Memory B cell (primary cell): Measurements from ENCODE around the gene PAWR.

Source experiments
- ATAC-seq: fragments of 150-1000 bp; cut with Tn5 transposase; 2 replicates; pipeline ENCODE4 v1.10.0; 2021; ENCODE audit warnings: low read depth, mild to moderate bottlenecking, moderate library complexity
- DNase-seq, 2 donors: peaks; one replicate each; pipeline ENCODE4 v3.0.0; 2022; ENCODE audit warnings: low spot score in 2 of 2
- H3K27ac Mint-ChIP-seq: one replicate; pipeline ENCODE4 v1.8.0; 2022; ENCODE audit warnings: mild to moderate bottlenecking, moderate library complexity, mixed read lengths
- H3K27me3 Mint-ChIP-seq: one replicate; pipeline ENCODE4 v1.8.0; 2022; ENCODE audit warnings: mixed read lengths
- H3K36me3 Mint-ChIP-seq: one replicate; pipeline ENCODE4 v1.8.0; 2022; ENCODE audit warnings: mild to moderate bottlenecking, mixed read lengths
- H3K4me1 Mint-ChIP-seq: one replicate; pipeline ENCODE4 v1.8.0; 2022; ENCODE audit warnings: mixed read lengths
- H3K4me3 Mint-ChIP-seq: one replicate; pipeline ENCODE4 v1.8.0; 2022; ENCODE audit warnings: mild to moderate bottlenecking, moderate library complexity, mixed read lengths
- H3K9me3 Mint-ChIP-seq: one replicate; pipeline ENCODE4 v1.8.0; 2022; ENCODE audit warnings: mixed read lengths

Gene PAWR

DNA sequence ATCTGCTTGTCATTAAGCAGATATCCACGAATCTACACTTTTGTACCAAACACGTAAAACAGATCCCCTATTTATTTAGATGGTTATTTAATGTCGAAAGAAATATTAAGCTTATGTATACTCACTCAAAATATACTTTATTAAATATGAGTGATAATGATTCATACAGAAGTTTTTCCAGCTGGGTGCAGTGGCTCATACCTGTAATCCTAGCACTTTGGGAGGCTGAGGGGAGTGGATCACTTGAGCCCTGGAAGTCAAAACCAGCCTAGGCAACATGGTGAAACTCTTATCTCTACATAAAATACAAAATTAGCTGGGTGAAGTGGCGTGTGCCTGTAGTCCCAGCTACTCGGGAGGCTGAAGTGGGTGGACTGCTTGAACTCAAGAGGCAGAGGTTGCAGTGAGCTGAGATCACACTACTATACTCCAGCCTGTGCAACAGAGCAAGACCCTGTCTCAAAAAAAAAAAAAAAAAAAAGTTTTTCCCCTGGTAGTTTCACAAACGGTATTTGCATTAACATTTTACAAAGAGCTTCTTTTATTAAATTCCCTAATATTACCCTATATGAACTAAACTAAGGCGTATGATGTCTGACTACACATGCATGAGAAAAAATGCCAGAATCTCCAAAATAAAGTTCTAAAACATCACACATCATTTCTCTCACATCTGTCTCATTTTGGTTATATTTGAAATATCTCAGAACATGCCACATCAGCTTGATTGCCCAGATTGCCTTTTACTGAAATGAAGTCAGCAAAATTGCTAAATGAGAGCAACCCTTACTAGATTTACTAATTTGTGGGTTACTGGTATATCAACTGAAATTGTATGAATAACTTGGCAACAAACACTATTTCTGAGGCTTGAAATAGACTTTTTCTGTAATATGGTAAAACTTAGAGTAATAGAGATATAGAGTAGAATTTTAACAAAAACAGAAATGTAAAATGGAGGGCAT lies 74.9 kb downstream of the PAWR start:
- peaks cover 19% of the 10 kb centered on the region for H3K4me1 Mint-ChIP-seq
- H3K27me3 Mint-ChIP-seq: no peaks in the 10 kb centered on the region
- no peaks in the 10 kb centered on the region for H3K9me3 Mint-ChIP-seq
- H3K4me3 Mint-ChIP-seq: no peak overlapping the region
- no peak overlapping the region for H3K27ac Mint-ChIP-seq
- no peak for DNase-seq
- peaks cover 22% of the 10 kb centered on the region for H3K36me3 Mint-ChIP-seq
- no peak for ATAC-seq

DNA sequence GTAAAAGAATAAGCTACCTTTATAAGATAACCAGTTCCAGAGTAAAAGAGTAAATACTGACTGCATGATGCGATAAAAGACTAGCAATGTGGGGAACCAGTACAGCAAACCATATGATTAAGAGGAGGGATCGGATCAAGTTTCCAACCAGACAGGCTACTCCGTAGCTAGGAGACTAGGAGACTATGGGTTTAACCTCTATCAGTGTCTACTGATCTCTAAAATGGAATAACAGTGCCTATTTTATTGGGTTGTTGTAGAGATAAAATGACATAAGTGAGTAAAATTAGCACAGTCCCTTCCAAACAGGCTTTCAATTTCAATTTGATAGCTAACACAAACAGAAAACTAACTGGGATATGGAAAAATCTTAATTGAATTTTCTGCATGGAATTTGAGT lies 76.0 kb downstream of the PAWR start:
- Mint-ChIP-seq H3K4me3 (no peak overlapping the region), H3K27ac (no peak overlapping the region), H3K9me3 (no peaks in the 10 kb centered on the region), H3K4me1 (peaks cover 12% of the 10 kb centered on the region), H3K36me3 (peaks cover 18% of the 10 kb centered on the region), H3K27me3 (no peaks in the 10 kb centered on the region)
- DNase-seq: no peak
- no peak for ATAC-seq

DNA sequence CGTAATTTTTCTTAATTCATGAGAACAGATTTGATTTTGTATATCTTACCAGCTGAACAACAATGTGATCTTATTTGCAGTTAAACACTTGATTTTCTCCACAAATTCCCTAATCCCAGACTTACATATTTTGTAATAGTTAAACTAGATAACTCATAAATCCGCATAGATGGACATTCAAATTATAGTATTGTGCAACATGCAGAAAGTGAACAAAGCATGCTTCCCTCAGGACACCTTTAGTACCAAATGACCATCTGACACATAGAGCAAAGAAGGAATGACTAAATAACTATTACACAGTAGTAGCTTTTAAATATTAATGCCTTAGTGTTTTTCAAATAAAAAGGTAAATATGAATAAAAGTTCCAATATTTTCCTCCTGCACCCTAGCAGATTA lies 88.9 kb downstream of the PAWR start:
- H3K36me3 Mint-ChIP-seq: peaks cover 12% of the 10 kb centered on the region
- H3K4me1 Mint-ChIP-seq: peaks cover 3% of the 10 kb centered on the region
- no peaks in the 10 kb centered on the region for H3K9me3 Mint-ChIP-seq
- DNase-seq (no peak), ATAC-seq (no peak)
- no peak overlapping the region for H3K27ac Mint-ChIP-seq
- no peak overlapping the region for H3K4me3 Mint-ChIP-seq
- no peaks in the 10 kb centered on the region for H3K27me3 Mint-ChIP-seq

DNA sequence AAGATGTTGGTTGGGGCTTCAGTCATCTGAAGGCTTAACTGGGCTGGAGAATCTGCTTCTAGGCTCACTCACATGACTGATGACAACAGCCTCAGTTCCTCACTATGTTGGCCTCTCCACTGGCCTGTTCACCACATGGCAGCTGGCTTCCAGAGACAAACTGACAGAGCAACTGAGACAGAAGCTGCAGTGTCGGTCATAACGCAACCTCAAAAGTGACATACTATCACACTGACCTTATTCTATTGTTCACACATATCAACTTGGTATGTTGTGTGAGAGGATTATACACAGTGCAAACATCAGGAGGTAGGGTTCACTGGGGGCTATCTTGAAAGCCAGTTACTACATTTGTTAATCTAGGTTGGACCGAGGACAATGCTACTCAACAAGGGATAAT lies 92.9 kb downstream of the PAWR start:
- H3K4me3 Mint-ChIP-seq: no peak overlapping the region
- no peaks in the 10 kb centered on the region for H3K4me1 Mint-ChIP-seq
- peaks cover 11% of the 10 kb centered on the region for H3K36me3 Mint-ChIP-seq
- H3K9me3 Mint-ChIP-seq: no peaks in the 10 kb centered on the region
- H3K27me3 Mint-ChIP-seq: no peaks in the 10 kb centered on the region
- no peak for DNase-seq
- ATAC-seq: no peak
- no peak overlapping the region for H3K27ac Mint-ChIP-seq

DNA sequence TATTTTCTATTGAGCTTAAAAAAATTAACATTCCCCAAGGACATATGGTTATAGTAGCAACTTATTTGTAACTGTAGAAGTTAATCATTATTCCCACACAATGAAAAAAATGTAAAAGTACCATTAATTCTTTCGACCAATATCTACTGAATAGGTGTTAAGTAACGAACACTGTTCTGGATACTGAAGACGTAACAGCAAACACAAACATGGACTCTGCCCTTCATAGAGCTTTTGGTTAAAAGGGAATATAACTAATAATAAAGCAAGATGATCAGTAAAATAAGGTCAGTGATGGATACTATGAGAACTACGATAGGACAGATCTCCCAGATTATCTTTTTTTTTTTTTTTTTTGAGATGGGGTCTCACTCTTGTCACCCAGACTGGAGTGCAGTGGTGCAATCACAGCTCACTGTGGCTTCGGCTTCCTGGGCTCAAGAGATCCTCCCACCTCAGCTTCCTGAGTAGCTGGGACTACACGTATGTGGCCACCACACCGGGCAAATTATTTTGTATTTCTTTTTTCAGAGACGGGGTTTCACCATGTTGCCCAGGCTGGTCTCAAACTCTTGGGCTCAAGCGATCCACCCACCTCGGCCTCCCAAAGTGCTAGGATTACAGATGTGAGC lies 93.9 kb downstream of the PAWR start:
- H3K27me3 Mint-ChIP-seq: no peaks in the 10 kb centered on the region
- no peak overlapping the region for H3K4me3 Mint-ChIP-seq
- peaks cover 8% of the 10 kb centered on the region for H3K36me3 Mint-ChIP-seq
- H3K4me1 Mint-ChIP-seq: no peaks in the 10 kb centered on the region
- no peak for DNase-seq
- H3K27ac Mint-ChIP-seq: no peak overlapping the region
- no peaks in the 10 kb centered on the region for H3K9me3 Mint-ChIP-seq
- no peak for ATAC-seq

DNA sequence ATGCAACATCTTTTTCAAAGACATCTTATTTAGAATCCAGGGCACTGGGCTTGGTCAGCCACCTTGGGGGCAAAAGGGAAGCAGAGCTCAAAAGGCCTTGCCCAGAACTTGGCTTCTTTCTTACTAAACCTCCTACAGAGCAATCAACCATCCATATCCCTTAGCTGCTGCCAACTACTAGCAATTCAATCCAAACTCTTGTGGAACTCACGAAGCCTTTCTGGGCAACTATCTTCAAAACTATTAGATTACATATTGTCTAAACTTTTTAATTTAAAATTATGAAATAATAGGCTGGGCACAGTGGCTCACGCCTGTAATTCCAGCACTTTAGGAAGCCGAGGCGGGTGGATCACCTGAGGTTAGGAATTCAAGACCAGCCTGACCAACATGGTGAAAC lies 95.5 kb downstream of the PAWR start:
- H3K9me3 Mint-ChIP-seq: no peaks in the 10 kb centered on the region

DNA sequence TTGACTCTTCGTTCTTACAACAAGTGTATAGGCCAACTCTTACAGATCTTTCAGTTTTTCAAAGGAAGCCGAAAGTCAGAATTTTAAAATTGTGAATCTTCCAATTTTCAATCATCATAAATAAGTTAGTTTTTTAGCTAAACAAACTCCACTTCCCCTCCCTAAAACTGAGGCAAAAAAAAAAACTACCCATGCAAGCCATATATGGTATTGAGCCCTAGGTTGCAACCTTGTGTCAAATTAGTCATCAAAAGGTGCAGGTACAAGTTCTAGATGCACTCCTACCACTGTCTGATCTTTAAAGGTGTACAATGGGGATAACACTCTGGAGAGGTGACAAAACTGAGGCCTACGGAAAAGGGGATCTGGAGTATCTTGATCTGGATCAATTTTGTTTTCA lies 97.9 kb downstream of the PAWR start:
- H3K9me3 Mint-ChIP-seq: no peaks in the 10 kb centered on the region
- no peak for DNase-seq
- ATAC-seq: no peak
- no peak overlapping the region for H3K27ac Mint-ChIP-seq
- no peak overlapping the region for H3K4me3 Mint-ChIP-seq
- no peaks in the 10 kb centered on the region for H3K4me1 Mint-ChIP-seq
- peaks cover 5% of the 10 kb centered on the region for H3K36me3 Mint-ChIP-seq
- H3K27me3 Mint-ChIP-seq: no peaks in the 10 kb centered on the region

More for the DNA sequence above, 95.5 kb downstream of the PAWR start:
- H3K4me1 Mint-ChIP-seq: no peaks in the 10 kb centered on the region
- H3K27ac Mint-ChIP-seq: no peak overlapping the region
- DNase-seq: no peak
- no peak for ATAC-seq
- no peak overlapping the region for H3K4me3 Mint-ChIP-seq
- no peaks in the 10 kb centered on the region for H3K27me3 Mint-ChIP-seq
- peaks cover 5% of the 10 kb centered on the region for H3K36me3 Mint-ChIP-seq

DNA sequence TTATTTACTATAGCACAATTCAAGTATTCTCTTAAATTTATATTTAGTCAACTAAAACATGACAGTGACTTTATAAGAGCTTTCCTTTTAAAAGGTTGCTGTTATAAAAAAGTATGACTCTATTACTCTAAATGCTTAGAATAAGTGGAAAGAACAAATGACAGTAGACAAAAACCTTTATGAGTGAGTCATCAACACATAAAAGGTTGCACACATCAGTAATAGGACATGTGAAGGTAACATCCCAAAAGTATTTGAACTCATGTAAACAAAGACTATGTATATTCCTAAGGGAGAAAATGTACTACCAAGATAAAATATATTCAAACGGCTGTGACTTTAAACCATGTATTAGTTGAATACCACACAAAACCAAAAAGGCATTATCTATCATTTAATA lies 98.8 kb downstream of the PAWR start:
- Mint-ChIP-seq H3K27ac (no peak overlapping the region), H3K36me3 (peaks cover 7% of the 10 kb centered on the region), H3K4me3 (no peak overlapping the region), H3K27me3 (no peaks in the 10 kb centered on the region), H3K4me1 (no peaks in the 10 kb centered on the region), H3K9me3 (no peaks in the 10 kb centered on the region)
- DNase-seq (no peak), ATAC-seq (no peak)

DNA sequence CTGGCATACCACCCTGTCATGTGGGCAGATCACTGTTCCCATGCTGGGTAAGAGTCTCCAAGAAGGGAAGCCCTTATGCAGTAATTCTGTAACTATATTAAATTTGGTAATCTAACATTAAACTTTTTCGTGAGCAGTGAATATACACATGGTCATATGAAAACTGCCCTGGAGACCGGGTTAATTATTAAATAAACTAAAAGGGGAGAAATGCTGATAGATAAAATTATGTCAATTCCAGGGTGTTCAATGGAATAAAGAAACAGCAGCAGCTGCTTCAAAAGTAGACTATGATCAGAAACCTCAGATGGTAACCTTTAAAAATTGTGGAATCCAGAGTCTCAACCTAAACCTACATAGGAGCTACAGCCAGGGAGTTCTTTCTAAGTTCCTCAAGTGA lies 100.0 kb downstream of the PAWR start:
- H3K9me3 Mint-ChIP-seq: no peaks in the 10 kb centered on the region
- H3K27ac Mint-ChIP-seq: no peak overlapping the region
- DNase-seq (no peak), ATAC-seq (no peak)
- H3K4me1 Mint-ChIP-seq: no peaks in the 10 kb centered on the region
- H3K27me3 Mint-ChIP-seq: no peaks in the 10 kb centered on the region
- H3K4me3 Mint-ChIP-seq: no peak overlapping the region
- peaks cover 10% of the 10 kb centered on the region for H3K36me3 Mint-ChIP-seq

DNA sequence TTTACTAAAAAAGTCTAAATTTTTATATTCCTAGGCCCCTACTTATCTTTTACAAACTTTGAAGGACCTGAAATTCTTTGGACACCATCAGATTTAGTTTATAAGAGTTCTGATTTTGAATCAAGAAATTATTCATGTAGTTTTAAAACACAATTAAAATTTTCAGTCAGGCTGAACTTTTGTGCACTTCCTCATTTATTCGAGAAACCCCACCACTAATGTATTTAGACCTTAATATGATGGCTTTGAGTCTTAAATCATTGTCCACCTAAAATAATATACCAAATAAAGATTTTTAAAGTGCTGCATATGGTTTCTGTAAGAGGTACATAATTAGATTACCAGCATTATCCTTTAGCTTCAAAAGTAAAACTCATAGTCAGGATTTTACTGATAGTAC lies 103.4 kb downstream of the PAWR start:
- Mint-ChIP-seq H3K27ac (peak overlapping the region; percentile 1), H3K27me3 (no peaks in the 10 kb centered on the region), H3K9me3 (no peaks in the 10 kb centered on the region), H3K36me3 (peaks cover 8% of the 10 kb centered on the region), H3K4me1 (no peaks in the 10 kb centered on the region), H3K4me3 (no peak overlapping the region)
- ATAC-seq: no peak
- DNase-seq: no peak

DNA sequence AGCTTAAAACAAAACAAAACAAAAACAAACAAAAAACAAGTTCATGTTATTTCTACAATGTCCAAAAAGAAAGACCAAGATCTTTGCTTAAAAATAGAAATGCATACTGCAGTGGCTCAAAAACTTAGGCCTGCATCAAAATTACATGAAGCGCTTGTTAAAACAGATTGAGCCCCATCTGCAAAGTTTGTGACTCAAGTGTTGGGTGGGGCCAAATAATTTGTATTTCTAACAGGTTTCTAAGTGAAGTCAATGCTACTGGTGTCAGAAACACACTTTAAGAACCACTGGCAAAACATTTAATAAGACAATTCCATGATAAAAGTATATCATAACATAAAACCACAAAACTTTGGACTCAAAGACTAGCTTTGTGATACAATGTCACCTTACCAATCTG lies 105.6 kb downstream of the PAWR start:
- no peaks in the 10 kb centered on the region for H3K9me3 Mint-ChIP-seq
- H3K4me1 Mint-ChIP-seq: no peaks in the 10 kb centered on the region
- DNase-seq (no peak), ATAC-seq (no peak)
- H3K36me3 Mint-ChIP-seq: peaks cover 8% of the 10 kb centered on the region
- no peaks in the 10 kb centered on the region for H3K27me3 Mint-ChIP-seq
- no peak overlapping the region for H3K4me3 Mint-ChIP-seq
- no peak overlapping the region for H3K27ac Mint-ChIP-seq

DNA sequence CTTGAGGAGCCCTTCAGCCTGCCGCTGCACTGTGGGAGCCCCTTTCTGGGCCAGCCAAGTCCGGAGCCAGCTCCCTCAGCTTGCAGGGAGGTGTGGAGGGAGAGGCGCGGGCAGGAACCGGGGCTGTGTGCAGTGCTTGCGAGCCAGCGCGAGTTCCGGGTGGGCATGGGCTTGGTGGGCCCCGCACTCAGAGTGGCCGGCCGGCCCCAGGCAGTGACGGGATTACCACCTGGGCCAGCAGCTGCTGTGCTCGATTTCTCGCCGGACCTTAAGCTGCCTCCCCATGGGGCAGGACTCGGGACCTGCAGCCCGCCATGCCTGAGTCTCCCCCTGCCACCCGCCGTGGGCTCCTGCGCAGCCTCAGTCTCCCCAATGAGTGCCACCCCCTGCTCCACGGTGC lies 116.9 kb downstream of the PAWR start:
- no peak overlapping the region for H3K27ac Mint-ChIP-seq
- DNase-seq (no peak), ATAC-seq (no peak)
- no peaks in the 10 kb centered on the region for H3K27me3 Mint-ChIP-seq
- no peaks in the 10 kb centered on the region for H3K4me1 Mint-ChIP-seq
- peaks cover 7% of the 10 kb centered on the region for H3K9me3 Mint-ChIP-seq
- H3K36me3 Mint-ChIP-seq: peaks cover 48% of the 10 kb centered on the region
- no peak overlapping the region for H3K4me3 Mint-ChIP-seq

DNA sequence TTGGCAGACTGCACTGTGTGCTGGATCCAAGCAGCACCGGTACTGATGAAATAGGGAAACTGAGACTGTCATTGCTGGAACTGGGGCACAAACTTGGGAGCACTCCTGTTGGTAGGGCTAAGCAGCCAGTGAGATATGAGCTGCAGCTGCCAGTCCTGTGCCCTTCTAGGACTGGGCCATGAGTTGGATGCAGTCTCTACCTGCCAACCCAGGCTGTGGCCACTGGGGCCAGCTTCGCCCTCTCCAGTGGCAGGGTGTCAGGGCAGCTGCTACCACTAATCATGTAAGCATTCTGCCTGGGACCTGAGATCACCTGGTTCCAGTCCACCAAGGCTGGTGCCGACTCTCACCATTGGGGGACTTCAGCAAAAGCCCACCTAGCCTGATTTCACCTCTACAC lies 121.1 kb downstream of the PAWR start:
- H3K27ac Mint-ChIP-seq: no peak overlapping the region
- H3K9me3 Mint-ChIP-seq: peaks cover 5% of the 10 kb centered on the region
- H3K4me3 Mint-ChIP-seq: no peak overlapping the region
- no peaks in the 10 kb centered on the region for H3K27me3 Mint-ChIP-seq
- no peak for ATAC-seq
- peaks cover 3% of the 10 kb centered on the region for H3K4me1 Mint-ChIP-seq
- peaks cover 30% of the 10 kb centered on the region for H3K36me3 Mint-ChIP-seq
- no peak for DNase-seq

DNA sequence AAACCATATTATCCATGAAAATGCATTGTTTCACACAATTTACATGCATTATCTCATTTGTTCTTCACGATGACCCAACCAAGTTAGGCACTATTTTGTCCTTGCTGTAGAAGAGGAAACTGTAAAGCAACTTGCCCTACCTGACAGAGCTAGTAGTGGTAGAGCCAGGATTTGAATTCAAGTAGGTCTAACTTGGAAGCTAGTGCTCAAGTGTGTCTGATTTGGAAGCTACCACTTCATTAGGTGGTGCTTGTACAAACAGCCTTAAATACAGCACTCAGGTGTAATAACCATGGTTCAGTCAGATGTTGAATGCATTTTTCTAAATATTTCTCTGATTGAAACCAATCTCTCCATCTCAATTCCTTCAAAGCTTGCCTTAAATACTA lies 123.6 kb downstream of the PAWR start:
- Mint-ChIP-seq H3K4me1 (peaks cover 3% of the 10 kb centered on the region), H3K27ac (peak overlapping the region; percentile 74)

More for the DNA sequence above, 123.6 kb downstream of the PAWR start:
- Mint-ChIP-seq H3K36me3 (peaks cover 22% of the 10 kb centered on the region), H3K4me3 (no peak overlapping the region), H3K27me3 (no peaks in the 10 kb centered on the region), H3K9me3 (no peaks in the 10 kb centered on the region)
- DNase-seq: no peak
- no peak for ATAC-seq
